GM19099 (cell line): ENCODE results near the gene SLC50A1.

Experiments
- POLR2A ChIP-seq: IDR thresholded peaks from 3 replicates; pipeline ENCODE4 v1.6.1; 2011; ENCODE audit warnings: low read depth; ENCODE audit not compliant: insufficient read length; ENCODE audit errors: extremely low read depth

SLC50A1 gene

DNA sequence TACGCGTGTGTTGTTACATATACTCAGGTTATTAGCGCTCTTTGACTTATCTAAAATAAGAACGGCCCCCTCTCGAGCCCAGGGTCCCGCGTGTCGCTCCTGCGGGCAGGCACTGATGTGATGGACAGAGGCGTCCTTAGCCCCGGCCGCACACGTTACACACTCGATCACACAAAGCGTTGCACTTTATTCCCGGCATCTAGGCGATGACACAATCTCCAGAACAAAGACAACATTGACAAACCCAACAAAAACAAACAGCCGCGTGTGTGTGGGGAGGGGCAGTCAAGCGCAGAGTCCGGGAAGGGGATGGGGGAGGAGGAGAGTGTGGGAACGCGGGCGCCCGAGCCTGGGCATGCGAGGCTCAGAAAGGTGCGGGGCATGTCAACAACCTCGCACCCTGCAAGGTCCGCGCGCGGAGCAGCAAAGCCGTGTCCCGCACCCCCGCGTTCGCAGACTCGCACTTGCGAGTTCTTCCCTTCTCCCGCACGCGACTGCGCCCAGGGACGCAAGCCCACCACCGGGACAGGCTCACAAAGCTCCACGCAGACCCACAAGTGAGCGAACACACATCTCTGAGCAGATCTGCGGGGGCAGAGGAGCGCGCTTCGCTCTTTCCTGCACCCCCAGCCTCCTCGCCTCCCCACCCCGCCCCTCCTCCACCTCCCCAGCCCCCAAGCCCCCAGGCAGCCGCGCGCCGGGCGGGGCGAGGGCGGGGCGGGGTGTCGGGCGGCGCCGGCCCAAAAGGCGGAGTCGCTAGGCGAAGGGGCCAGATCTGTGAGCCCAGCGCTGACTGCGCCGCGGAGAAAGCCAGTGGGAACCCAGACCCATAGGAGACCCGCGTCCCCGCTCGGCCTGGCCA, 8.3 kb upstream of the SLC50A1 start, which contains the start of gene EFNA1:
Gene EFNA1 (plus strand): TSS at position 772 of the 862 bp plus-strand sequence. CDS start 102 bp downstream, outside the sequence.
- no peak for TF ChIP-seq POLR2A

DNA sequence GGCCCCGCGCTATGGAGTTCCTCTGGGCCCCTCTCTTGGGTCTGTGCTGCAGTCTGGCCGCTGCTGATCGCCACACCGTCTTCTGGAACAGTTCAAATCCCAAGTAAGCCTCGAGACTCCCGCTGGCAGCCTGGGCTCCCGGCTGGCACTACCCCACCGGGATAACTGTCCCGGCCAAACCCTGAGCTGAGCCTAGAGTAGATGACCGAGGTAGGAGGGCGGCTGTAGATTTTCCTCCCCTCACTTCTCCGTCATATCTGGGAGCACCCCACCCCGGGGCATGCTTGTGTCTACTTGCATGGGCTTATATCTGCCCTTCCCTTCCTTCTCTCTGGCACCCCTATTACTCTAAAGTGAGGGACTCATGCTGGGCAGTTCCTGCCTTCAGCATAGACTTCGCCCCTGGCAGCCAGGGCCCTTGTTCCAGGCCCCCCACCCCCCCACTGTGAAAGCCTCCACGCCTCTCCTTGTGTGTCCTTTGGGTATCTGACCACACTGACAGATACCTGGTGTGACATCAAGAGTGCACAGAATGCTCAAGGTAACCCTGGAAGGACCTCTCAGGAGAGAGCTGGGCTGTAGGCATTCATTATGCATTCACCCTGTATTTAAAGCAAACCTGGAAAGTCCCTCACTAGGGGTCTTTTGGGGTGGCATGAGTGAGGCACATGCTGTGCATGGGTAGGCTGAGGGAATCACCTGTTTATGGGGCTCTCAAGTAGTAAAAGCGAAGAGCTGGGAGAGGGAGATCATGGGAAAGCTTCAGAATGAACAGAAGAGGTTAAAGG, 7.5 kb upstream of the SLC50A1 start:
- no peak for TF ChIP-seq POLR2A

DNA sequence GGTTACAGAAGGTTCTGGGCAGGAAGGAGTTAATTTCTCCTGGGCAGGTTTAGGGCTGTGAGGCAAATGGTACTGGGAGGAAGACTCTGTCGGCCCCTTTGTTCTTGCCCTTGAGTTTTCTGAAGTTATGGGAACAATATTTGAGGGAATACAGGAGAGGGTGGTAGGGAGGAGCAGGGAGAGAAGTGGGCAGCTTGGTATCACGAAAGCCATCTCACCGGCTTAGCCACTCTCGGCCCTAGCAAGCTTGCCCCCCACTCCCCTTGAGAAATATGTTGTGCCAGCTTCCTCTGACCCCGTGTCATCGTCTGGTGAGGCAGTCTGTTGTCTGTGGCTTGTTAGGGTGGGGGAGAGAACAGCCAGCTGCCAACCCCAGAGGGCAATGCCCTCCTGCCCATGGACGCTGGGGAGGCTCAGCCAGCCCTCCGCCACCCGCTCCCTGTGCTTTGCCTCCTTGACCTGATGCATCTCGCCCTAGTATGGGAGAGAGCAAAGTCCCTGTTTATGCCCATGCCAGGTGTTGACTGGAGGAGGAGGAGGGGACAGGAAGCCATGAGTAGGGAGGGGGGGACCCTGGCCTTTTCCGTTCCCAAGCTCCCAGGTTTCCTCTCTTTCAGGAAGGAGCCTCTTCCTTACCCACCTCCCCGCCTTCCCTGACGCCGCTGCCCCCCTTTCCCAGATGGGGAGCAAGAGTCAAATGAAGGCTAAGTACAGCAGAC, 6.7 kb upstream of the SLC50A1 start:
- TF ChIP-seq POLR2A: no peak

DNA sequence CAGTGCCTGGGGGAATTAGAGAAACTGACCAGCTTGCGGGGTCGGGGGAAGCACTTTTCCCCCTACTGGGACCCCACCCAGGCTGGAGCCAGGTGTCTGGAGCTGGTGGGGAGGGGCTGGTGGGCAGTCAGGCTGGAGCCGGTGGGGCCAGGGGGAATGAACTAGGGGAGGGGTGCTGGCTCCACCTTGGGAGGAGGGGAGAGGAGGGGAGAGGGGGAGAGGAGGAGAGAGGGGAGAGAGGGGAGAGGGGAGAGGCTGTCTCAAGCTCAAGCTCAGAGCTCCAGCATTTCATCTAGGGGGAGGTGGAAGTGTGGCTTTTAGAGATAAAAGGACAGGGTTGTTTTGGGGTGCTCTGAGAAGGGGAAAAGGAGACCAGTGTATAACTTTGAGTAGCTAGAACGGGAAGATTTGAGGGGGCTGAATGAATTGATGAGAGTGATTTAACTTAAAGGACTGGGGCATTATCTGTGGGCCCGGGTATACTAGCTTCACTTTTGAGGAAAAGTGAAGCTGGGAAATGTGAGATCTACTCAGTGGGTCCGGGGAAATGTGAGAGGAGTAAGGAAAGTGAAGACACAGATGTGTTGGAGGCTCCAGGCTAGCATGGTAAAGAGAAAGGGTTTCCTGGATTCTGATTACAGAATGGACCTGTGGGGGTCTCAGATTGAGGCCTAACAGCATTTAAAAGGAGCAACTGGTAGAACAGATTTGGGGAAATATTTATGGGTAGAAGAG, 5.2 kb upstream of the SLC50A1 start:
- no peak for TF ChIP-seq POLR2A

DNA sequence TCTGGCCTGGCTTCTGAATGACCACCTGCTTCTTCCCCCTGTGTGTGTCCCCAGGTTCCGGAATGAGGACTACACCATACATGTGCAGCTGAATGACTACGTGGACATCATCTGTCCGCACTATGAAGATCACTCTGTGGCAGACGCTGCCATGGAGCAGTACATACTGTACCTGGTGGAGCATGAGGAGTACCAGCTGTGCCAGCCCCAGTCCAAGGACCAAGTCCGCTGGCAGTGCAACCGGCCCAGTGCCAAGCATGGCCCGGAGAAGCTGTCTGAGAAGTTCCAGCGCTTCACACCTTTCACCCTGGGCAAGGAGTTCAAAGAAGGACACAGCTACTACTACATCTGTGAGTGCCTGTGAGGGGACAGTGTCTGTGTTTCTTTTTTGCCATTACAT, 4.4 kb upstream of the SLC50A1 start:
- no peak for TF ChIP-seq POLR2A

DNA sequence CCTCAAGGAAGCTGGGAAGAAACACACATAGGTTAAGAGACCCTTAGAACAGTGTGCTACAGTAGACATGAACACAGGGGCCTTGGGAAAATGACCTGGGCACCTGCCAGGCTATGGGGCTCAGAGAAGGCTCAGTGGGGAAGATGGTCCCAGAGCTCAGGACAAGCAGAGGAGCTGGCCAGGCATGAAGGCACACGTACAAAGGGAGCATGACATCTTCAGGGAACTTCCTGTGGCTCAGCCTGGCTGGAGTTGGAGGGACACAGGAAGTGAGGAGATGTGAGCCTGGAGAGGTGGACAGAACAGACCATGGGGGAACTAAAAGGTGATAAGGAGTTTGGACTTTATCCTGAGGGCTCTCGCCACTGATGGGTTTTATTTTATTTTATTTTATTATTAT, 3.8 kb upstream of the SLC50A1 start:
- no peak for TF ChIP-seq POLR2A

DNA sequence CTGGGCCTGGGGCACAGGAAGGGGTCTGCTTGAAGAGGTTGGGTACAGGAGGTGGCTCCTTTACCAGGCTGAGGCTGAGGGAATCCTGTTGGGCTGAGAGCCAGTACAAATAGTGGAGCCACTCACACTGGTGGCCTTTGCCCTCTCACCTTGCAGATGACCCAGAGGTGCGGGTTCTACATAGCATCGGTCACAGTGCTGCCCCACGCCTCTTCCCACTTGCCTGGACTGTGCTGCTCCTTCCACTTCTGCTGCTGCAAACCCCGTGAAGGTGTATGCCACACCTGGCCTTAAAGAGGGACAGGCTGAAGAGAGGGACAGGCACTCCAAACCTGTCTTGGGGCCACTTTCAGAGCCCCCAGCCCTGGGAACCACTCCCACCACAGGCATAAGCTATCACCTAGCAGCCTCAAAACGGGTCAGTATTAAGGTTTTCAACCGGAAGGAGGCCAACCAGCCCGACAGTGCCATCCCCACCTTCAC, 1.8 kb upstream of the SLC50A1 start:
- no peak for TF ChIP-seq POLR2A

DNA sequence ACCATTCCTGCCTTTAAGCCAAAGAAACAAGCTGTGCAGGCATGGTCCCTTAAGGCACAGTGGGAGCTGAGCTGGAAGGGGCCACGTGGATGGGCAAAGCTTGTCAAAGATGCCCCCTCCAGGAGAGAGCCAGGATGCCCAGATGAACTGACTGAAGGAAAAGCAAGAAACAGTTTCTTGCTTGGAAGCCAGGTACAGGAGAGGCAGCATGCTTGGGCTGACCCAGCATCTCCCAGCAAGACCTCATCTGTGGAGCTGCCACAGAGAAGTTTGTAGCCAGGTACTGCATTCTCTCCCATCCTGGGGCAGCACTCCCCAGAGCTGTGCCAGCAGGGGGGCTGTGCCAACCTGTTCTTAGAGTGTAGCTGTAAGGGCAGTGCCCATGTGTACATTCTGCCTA, 1.3 kb upstream of the SLC50A1 start:
- no peak for TF ChIP-seq POLR2A

DNA sequence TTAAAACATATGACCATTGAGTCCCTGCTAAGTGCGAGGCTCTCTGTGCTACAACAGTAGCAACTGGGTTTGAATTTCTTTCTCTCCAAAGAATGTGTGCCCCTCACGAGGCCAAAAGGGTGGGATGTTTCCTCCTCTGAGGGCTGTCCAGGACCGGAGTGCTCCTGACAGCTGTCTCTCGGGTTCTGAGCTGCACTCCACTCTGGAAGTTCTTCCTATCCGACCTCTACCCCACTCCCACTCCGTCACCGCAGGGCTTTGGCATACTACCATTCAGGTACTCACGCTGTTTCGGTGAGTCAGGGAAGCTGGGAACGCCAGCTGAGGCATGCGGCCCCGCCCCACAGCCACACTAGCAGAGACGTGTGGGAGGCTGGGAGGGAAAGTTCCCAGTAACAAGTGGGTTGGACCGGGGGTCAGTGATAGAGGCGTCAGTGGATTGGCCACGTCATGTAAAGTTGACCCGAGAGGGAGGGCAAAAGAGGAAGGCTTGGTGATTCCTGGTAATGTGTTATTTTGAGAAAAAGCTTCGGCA, 705 bp upstream of the SLC50A1 start:
- TF ChIP-seq POLR2A: no peak

DNA sequence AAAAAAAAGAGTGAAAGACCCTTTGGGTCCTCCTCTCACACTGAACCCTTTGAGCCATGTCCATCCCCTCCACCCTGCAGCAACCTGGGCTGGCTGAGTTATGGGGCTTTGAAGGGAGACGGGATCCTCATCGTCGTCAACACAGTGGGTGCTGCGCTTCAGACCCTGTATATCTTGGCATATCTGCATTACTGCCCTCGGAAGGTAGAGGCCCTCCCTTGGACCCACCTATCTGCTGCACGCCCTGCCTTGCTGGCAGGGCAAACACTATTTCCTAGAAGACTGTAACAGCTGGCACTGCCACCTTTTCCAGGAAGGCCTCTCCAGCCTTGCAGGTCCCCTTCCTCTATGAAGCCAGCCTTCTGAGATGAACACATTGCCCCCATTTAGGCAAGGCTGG, 1.1 kb downstream of the SLC50A1 start:
- no peak for TF ChIP-seq POLR2A

DNA sequence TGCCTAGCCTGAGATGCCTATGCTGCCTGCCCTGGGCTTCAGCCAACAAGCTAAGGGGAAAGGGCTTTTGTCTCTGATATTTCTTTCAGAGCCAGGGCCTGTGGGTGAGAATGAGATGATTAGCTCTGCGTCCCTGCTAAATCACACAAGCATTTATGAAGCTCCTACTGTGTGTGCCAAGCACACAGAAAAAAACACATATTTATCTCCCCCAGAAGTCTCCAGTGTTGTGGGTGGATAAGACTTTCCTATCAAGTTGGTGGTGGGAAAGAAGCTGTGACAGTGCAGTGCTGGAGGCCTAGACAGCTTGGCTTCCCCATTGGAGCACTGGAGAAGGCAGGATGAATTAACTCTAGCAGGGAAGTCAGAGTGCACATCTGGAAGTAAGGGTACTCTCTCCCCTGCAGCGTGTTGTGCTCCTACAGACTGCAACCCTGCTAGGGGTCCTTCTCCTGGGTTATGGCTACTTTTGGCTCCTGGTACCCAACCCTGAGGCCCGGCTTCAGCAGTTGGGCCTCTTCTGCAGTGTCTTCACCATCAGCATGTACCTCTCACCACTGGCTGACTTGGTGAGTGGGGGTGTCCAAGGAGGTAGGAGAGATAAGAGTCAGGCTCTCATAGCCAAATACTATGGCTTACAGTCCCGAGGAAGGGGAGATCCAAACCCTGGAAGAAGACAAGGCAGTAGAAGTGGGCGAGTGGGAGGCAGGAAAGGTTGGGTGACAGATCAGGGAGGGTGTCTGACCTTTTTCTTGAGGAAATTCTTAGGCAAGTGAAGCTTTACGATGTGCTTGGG, 1.7 kb downstream of the SLC50A1 start:
- TF ChIP-seq POLR2A: no peak

DNA sequence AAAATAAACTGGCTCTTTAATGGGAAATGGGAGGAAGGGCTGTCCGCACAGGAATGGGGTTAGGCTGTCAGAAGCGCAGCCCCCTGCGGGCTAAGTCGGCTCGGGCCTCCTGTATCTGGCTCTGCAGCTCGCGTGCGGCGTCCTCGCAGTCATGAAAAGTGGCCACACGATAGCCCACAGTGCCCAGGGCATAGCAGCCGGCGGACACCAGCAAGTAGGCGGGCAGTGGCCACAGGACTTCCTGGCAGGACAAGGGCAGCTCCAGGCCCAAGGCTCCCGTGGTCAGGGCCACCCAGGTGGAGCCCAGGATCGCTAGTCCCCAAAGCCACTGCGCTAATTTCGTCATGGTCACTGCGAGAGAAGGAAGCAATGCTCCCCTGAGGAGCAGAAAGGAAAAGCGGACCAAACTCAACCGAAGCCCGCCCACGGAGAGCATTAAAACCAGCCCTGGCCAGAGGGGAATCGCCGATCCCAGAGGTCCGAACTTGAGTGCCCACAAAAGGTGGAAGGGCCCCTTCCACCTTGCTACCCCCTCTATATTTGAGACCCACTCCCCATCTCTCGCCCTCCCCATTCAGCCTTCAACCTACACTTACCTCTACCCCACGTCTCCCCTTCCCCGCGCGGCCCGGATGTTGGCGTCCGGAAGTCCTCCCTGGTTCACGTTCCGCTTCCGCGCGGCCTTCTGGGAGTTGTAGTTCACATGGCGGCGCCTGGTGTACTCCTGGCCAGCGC, 4.4 kb downstream of the SLC50A1 start, which contains the start of gene DPM3:
Gene DPM3 (minus strand): TSS at position 637 of the 735 bp plus-strand sequence. CDS start 291 bp downstream, at position 346.
- TF ChIP-seq POLR2A: peak; percentile 77

DNA sequence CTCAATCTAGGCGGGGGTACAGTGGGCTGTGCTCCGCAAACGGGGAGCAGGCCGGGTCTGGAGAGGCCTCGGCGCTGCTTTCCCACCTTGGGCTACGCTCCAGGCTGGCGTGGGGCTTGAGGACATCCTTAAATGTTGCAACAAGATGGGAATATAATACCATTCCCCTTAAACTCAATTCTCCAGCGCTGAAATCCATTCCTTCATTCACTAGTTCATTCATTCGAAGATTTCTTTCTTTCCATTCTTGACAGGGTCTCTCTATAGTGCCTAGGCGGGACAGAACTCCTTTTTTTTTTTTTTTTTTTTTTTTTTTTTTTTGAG, 4.9 kb downstream of the SLC50A1 start:
- no peak for TF ChIP-seq POLR2A
